ENCODE measurements around the gene NAIF1.
"Not testable (repeated sequence)": the region's sequence is repeated elsewhere in the genome, so short reads cannot be mapped to it uniquely, and the experiment has no call there.

The NAIF1 gene

GRCh38 chr9:128057724-128058409, 9.3 kb downstream of the NAIF1 start:
- DNase-seq: no peak

GRCh38 chr9:128056887-128057723, 10.0 kb downstream of the NAIF1 start:
- peak; percentile 74 for DNase-seq

- DNase-seq: no peak
Observed at GRCh38 chr9:128056086-128056485, 11.0 kb downstream of the NAIF1 start.

DNA sequence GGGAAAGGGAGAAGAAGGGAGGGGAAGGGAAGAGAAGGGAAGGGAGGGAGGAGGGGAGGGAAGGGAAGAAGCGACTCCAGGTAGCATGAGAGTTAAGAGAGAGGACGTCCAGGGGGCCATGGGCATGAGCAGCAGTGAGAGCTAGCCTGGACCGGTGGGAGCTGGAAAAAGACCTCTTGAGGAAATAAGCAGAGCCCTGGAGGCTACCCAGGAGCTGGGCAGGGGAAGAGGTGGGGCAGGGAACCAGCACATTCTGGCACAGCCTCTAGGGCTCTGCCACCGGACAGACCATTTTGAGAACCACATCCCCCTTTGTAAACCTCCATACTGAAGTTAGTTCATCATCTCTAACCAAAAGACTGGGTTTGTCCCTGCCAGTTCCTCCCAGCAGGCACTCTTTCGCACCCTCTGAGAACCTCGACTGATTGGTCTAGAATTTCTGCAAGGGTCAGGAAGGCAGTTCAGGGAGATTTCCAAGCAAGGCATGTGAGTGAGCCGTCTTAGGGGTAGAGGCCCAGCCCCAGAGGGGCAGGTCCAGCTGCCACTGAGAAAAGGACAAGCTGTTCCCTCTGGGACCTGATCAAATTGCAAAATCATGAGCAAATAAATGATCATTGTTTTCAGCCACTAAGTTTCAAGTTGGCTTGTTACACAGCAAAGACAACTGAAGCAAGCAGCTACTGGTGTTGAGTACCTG, 11.6 kb downstream of the NAIF1 start:
- DNase-seq: no peak

DNA sequence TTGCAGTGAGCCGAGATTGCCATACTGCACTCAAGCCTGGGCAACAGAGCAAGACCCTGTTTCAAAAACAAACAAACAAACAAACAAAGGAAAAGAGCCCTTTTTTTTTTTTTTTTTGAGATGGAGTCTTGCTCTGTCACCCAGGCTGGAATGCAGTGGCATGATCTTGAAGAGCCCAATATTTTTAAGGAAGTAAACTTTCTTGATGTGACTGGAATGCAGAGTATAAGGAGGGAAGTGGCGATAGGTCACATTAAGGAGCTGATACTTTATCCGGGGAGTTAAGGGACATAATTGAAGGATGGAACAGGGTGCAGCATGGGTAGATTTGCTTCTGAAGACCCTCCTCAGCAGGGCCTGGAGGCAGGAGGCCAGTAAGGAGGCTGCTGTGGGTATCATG, 13.0 kb downstream of the NAIF1 start:
- DNase-seq: no peak

- no peak for DNase-seq
Observed at GRCh38 chr9:128053560-128053959, 13.6 kb downstream of the NAIF1 start.

DNA sequence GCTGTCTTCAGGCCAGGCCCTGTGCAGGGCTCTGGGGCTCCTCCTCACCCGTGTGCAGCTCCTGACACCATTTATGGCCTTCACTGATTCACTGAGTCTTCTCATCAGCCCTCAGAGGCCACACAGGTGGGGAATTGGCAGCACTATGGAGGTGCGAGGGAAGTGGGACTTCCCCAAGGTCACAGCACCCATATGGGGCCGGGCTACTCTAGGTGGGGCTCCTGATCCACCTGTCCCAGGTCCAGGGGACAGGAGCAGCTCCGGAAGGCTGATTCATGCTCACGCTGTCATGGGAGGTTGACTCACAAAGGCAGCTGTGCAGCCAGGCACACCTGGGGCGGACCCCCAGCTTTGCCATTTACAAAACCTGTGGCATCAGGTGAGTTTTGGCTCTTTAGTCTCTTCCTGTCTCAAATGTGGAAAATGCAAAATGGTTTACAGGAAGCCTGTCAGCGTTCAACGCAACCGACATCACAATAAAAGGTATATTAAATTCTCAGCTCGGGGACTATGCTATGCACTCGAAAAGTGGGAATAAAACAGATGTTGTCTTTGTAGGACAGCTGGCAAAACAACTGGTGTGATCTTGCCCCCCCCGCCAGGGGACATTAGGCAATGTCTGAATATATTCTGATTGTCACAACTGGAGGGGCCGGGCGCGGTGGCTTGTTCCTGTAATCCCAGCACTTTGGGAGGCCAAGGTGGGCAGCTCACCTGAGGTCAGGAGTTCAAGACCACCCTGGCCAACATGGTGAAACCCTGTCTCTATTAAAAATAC, 15.0 kb downstream of the NAIF1 start:
- no peak for DNase-seq

DNA sequence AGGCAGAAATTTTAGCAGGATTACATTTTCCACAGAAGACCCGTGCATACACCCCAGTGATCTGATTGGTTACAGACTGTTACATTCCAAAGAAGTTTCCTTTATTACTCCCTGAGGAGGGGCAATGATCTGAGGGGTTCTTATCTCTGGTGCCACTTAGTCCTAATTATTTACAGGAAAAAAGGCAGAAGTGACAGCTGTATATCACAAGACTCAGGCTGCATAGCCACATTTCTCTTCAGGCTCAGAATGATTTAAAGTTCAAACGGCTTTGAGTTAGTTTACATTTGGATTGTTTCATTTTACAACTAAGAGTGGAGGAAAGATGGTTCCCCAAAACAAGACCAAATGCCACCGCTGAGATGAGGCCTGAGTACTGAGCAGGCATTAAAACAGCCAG, 17.3 kb downstream of the NAIF1 start:
- no peak for DNase-seq

- DNase-seq: no peak
Observed at GRCh38 chr9:128048663-128049062, 18.5 kb downstream of the NAIF1 start.

GRCh38 chr9:128047231-128047630, 19.9 kb downstream of the NAIF1 start:
- no peak for DNase-seq

DNA sequence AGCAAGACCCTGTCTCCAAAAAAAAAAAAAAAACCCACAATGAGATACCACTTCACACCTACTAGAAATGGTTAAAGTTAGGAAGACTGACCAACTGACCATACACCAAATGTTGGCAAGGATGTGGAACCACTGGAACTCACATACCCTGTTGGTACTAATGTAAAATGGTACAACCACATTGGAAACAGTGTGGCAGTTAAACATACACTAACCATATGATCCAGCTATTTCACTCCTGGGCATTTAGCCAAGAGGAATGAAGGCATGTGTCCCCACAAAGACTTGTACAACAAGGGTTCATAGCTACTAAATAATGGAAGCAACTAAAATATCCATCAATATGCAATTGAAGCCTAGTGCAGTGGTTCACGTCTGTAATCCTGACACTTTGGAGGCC, 21.3 kb downstream of the NAIF1 start:
- no peak for DNase-seq

DNA sequence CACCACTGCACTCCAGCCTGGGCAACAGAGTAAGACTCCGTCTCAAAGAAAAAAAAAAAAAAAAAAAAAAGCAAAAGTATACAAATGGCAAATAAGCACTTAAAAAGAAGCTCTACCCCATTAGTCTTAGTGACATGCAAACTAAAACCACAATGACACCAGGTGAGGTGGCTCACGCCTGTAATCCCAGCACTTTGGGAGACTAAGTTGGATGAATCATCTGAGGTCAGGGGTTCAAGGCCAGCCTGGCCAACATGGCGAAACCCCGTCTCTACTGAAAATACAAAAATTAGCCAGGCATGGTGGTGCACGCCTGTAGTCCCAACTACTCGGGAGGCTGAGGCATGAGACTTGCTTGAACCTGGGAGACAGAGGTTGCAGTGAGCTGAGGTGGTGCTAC, 21.7 kb downstream of the NAIF1 start:
- DNase-seq: not testable (repeated sequence)

GRCh38 chr9:128043467-128043868, 23.7 kb downstream of the NAIF1 start:
- no peak for DNase-seq

DNA sequence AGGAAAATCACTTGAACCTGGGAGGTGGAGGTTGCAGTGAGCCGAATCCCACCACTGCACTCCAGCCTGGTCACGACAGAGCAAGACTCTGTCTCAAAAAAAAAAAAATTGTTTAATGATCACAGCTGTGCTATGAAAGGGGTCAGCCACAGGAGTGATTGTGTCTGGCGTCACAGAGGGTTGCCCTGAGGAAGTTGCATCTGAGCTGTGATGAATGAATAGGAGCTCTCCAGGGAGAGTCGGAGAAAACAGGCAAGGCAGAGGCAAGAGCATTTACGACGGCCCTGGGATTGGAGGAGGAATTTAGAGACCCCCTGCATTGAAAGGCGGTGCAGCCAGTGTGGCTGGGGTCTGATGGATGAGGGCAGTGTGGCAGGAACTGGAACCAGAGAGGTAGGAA, 25.1 kb downstream of the NAIF1 start:
- DNase-seq: no peak

DNA sequence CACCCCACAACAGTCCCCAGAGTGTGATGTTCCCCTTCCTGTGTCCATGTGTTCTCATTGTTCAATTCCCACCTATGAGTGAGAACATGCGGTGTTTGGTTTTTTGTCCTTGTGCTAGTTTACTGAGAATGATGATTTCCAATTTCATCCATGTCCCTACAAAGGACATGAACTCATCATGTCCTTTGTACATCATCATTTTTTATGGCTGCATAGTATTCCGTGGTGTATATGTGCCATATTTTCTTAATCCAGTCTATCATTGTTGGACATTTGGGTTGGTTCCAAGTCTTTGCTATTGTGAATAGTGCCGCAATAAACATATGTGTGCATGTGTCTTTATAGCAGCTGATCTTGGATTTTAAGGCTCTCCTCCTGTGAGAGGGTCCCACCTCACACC, 26.3 kb downstream of the NAIF1 start:
- not testable (repeated sequence) for DNase-seq

GRCh38 chr9:128036522-128036921, 30.6 kb downstream of the NAIF1 start:
- DNase-seq: not testable (repeated sequence)

DNA sequence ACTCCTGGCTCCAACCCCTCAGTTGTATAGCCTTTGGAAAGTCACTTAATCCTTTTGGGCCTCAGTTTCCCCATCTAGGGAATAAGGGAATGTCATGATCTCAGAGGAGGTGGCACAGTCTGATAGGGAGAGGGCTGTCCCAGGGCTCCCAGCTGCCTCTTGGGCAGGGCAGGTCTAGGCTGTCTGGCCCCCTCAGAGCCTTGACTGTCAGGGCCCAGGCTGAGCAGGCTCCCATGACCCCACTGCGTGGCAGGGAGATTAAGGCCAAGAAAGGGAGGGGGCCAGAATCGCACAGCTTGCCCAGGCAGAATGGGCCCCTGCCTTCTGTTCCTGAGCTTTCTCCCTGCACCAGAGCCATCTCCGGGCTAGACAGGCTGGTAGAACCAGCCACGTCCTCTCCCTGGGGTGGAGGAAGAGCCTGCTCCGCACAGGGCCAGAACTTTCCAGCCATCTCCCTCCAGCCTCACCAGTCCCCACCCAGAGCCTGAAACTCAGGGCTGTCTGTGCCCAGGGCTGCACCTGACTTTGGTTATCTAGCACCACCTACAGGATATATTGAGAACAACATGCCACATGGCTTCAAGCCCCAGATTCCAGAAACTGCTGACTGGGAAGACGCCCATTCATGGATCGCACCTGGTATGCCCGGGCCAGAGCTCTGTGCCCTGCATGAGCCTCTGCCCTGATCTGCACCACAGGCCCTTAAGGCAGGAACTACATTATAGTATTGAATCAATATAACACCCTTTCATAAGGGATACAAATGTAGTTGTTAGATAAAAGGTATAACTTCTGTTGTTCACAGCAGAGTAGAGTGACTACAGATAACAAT, 32.1 kb downstream of the NAIF1 start:
- peak; percentile 84 for DNase-seq

- DNase-seq: no peak
Observed at GRCh38 chr9:128033609-128034008, 33.5 kb downstream of the NAIF1 start.

- no peak for DNase-seq
Observed at GRCh38 chr9:128027705-128028104, 39.4 kb downstream of the NAIF1 start.

DNA sequence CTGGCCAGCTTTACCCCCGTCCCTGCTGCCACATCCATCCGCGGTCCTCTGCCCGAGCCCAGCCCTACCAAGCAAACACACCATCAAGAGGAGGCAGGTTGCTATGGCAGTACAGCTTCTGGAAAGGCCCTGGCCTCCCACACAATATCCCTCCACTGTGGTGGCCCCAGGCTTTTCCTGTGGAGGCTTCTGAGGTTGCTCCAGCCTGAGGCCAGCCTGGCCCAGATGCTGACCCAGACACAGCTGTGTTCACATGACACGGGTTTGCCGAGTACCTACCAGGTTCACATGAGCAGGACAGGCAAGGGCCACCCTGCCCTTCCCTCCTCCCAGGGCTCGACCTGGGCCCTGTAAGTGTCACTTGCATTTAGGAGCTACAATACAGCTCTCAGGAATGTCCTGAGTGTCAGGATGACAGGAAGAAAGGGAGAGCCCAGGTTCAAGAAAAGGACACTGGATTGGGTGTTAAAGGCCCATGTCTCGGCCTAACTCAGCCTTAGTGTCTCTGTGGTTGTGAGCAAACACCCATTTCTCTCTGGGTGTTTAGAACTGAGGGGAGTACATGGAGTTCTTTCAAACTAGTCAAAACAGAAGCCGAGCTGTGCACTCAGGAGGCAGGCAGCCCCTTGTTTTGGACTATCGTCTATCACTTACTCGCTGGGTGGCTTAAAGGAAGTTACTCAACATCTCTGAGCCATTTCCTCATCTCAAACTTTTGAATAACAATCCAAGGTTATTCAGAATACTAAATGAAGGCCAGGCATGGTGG, 40.2 kb downstream of the NAIF1 start:
- DNase-seq: no peak

- no peak for DNase-seq
Observed at GRCh38 chr9:128026255-128026772, 40.8 kb downstream of the NAIF1 start.

All from DMS153 (cell line).